ENCODE measurements around the gene EPS8. TPM values are rescaled to one million over a fixed set of nuclear protein-coding genes. Genes with fewer than 3 reads are reported as not detected.

EPS8 gene
- total and polyA plus RNA-seq, 3 donors from 2014 or later, result 40.0 to 81.8 (median 65.3) TPM

GRCh38 chr12:15801770-15802744 is 12.9 kb upstream of the EPS8 start:
- TF ChIP-seq POLR2A (IDR thresholded peaks at IDR 0.05), result no peak
- TF ChIP-seq CTCF (IDR thresholded peaks at IDR 0.05), result no peak
- H3K4me3 ChIP-seq, result no peak overlapping the region
- H3K27ac ChIP-seq, result no peak overlapping the region
- no peaks in the 10 kb centered on the region for H3K4me1 ChIP-seq
- intact Hi-C loops (cut with DNase I; ENCODE audit: low total_unique reads), result no loop called here
- DNase-seq, result no peak
- H3K36me3 ChIP-seq (ENCODE audit: low read depth, missing control alignments), result no peaks in the 10 kb centered on the region
- no peaks in the 10 kb centered on the region for H3K9me3 ChIP-seq
- no peaks in the 10 kb centered on the region for H3K27me3 ChIP-seq
- 90 to 96% methylated on average over 6 of the region's 6 CpGs for WGBS, 2 donors

GRCh38 chr12:15800278-15800677 is 11.1 kb upstream of the EPS8 start:
- Histone ChIP-seq H3K9me3 (no peaks in the 10 kb centered on the region), H3K4me3 (no peak overlapping the region), H3K36me3 (ENCODE audit: low read depth, missing control alignments) (no peaks in the 10 kb centered on the region), H3K27ac (no peak overlapping the region), H3K4me1 (no peaks in the 10 kb centered on the region), H3K27me3 (no peaks in the 10 kb centered on the region)
- no peak for TF ChIP-seq CTCF (IDR thresholded peaks at IDR 0.05)
- no peak for TF ChIP-seq POLR2A (IDR thresholded peaks at IDR 0.05)
- 70 to 73% methylated on average over 3 of the region's 3 CpGs for WGBS, 2 donors
- intact Hi-C loops (cut with DNase I; ENCODE audit: low total_unique reads), result no loop called here
- DNase-seq, result no peak

- no peak overlapping the region for H3K27ac ChIP-seq
- no peaks in the 10 kb centered on the region for H3K27me3 ChIP-seq
- H3K4me1 ChIP-seq, result no peaks in the 10 kb centered on the region
- intact Hi-C loops (cut with DNase I; ENCODE audit: low total_unique reads), result no loop called here
- no peak overlapping the region for H3K4me3 ChIP-seq
- no peaks in the 10 kb centered on the region for H3K9me3 ChIP-seq
- H3K36me3 ChIP-seq (ENCODE audit: low read depth, missing control alignments), result no peaks in the 10 kb centered on the region
- TF ChIP-seq POLR2A (IDR thresholded peaks at IDR 0.05) (no peak), CTCF (IDR thresholded peaks at IDR 0.05) (no peak)
- no peak for DNase-seq
- 83 to 89% methylated on average over 3 of the region's 3 CpGs for WGBS, 2 donors
These were observed 8.6 kb upstream of the EPS8 start for GRCh38 chr12:15797818-15798217.

- Histone ChIP-seq H3K36me3 (ENCODE audit: low read depth, missing control alignments) (no peaks in the 10 kb centered on the region), H3K4me1 (no peaks in the 10 kb centered on the region), H3K9me3 (no peaks in the 10 kb centered on the region), H3K27ac (no peak overlapping the region), H3K4me3 (no peak overlapping the region), H3K27me3 (no peaks in the 10 kb centered on the region)
- DNase-seq, result no peak
- intact Hi-C loops (cut with DNase I; ENCODE audit: low total_unique reads), result no loop called here
- TF ChIP-seq CTCF (IDR thresholded peaks at IDR 0.05) (no peak), POLR2A (IDR thresholded peaks at IDR 0.05) (no peak)
- WGBS, 2 donors, result 66 to 71% methylated on average over 4 of the region's 4 CpGs
These were observed 7.4 kb upstream of the EPS8 start for GRCh38 chr12:15796493-15797141.
